HEK293 (cell line): ENCODE measurements around the gene SRD5A1.

ENCODE experiments used
- CTCF ChIA-PET: fragments of 350-600 bp; formaldehyde crosslinking; extraction: SDS; loops from one replicate; lab custom pipeline; 2021; ENCODE audit warnings: antibody characterized with exemption; lab: Yijun Ruan, JAX
- POLR2A ChIA-PET: fragments of 300-600 bp; formaldehyde crosslinking; extraction: SDS; loops from one replicate; lab custom pipeline; 2020; ENCODE audit warnings: antibody characterized with exemption, inconsistent platforms; lab: Yijun Ruan, JAX
- H3K27ac ChIP-seq: fragments of 200-500 bp; sonication (Bioruptor generic); 2 replicates; pipeline ENCODE4 v1.5.1; 2014; ENCODE audit warnings: low read depth, low read length, control low read depth, inconsistent platforms; ENCODE audit errors: extremely low read depth
- H3K36me3 ChIP-seq, 2 experiments: fragments of 200-500 bp in 1 of 2; sonication (Bioruptor generic) in 1 of 2; 1 replicate in 1 of 2; 2 replicates in 1 of 2; pipeline ENCODE4 v1.5.1; 2014 to 2017; ENCODE audit warnings: inconsistent platforms in 2 of 2, low read length in 2 of 2; ENCODE audit not compliant: control insufficient read depth in 2 of 2, insufficient read depth in 1 of 2
- H3K4me1 ChIP-seq: fragments of 200-500 bp; sonication (Bioruptor generic); 2 replicates; pipeline ENCODE4 v1.5.1; 2014; ENCODE audit warnings: mild to moderate bottlenecking, low read length, inconsistent platforms; ENCODE audit not compliant: control insufficient read depth, insufficient read depth
- H3K4me3 ChIP-seq: 2 replicates; pipeline ENCODE4 v1.5.1; 2011; ENCODE audit warnings: low read depth, mild to moderate bottlenecking, control low read depth, low read length, moderate library complexity
- H3K9me3 ChIP-seq: fragments of 200-500 bp; sonication (Bioruptor generic); 2 replicates; pipeline ENCODE4 v1.5.1; 2014; ENCODE audit warnings: low read depth, low read length, inconsistent platforms; ENCODE audit not compliant: control insufficient read depth, insufficient read depth
- PRDM10 ChIP-seq: fragments of 450-650 bp; formaldehyde crosslinking; IDR thresholded peaks from 2 replicates; pipeline ENCODE4 v1.5.1; 2016; ENCODE audit warnings: missing biosample characterization, missing genetic modification characterization
- REST ChIP-seq: fragments of 450-650 bp; formaldehyde crosslinking; IDR thresholded peaks from 2 replicates; pipeline ENCODE4 v1.5.1; 2016; ENCODE audit warnings: missing biosample characterization, missing genetic modification characterization
- ZBTB48 ChIP-seq: fragments of 450-650 bp; formaldehyde crosslinking; IDR thresholded peaks from 2 replicates; pipeline ENCODE4 v1.5.1; 2016; ENCODE audit warnings: missing biosample characterization, missing genetic modification characterization
- ZNF19 ChIP-seq: fragments of 450-650 bp; formaldehyde crosslinking; IDR thresholded peaks from 2 replicates; pipeline ENCODE4; 2016; ENCODE audit warnings: missing biosample characterization, missing genetic modification characterization, low read depth
- ZNF335 ChIP-seq: fragments of 450-650 bp; formaldehyde crosslinking; conservative IDR thresholded peaks from 2 replicates; pipeline ENCODE4 v1.5.1; 2016; ENCODE audit warnings: missing biosample characterization, missing genetic modification characterization
- ZNF341 ChIP-seq: fragments of 450-650 bp; formaldehyde crosslinking; IDR thresholded peaks from 2 replicates; pipeline ENCODE4; 2016; ENCODE audit warnings: low read depth, missing biosample characterization, missing genetic modification characterization
- ZNF548 ChIP-seq: fragments of 450-650 bp; formaldehyde crosslinking; IDR thresholded peaks from 2 replicates; pipeline ENCODE4 v1.5.1; 2016; ENCODE audit warnings: missing biosample characterization, missing genetic modification characterization
- ZNF621 ChIP-seq: fragments of 450-650 bp; formaldehyde crosslinking; IDR thresholded peaks from 2 replicates; pipeline ENCODE4 v1.5.1; 2017; ENCODE audit warnings: missing biosample characterization, missing genetic modification characterization
- ZNF785 ChIP-seq: fragments of 450-650 bp; formaldehyde crosslinking; IDR thresholded peaks from 2 replicates; pipeline ENCODE4 v1.5.1; 2016; ENCODE audit warnings: missing biosample characterization, missing genetic modification characterization

SRD5A1 gene

GRCh38 chr5:6590581-6590980 lies 42.7 kb upstream of the SRD5A1 start:
- H3K4me1 ChIP-seq: no peaks in the 10 kb centered on the region
- H3K4me3 ChIP-seq: no peak overlapping the region
- POLR2A ChIA-PET: no interaction called here
- no peak for TF ChIP-seq ZNF19 (tag by site-specific recombination)
- no peak for TF ChIP-seq ZNF548 (tag by site-specific recombination)
- no peak overlapping the region for H3K27ac ChIP-seq
- CTCF ChIA-PET: no interaction called here
- no peaks in the 10 kb centered on the region for H3K36me3 ChIP-seq
- H3K9me3 ChIP-seq: no peaks in the 10 kb centered on the region

- Histone ChIP-seq H3K9me3 (no peaks in the 10 kb centered on the region), H3K4me1 (no peaks in the 10 kb centered on the region), H3K27ac (no peak overlapping the region), H3K36me3 (peaks cover 0 to 4% of the 10 kb centered on the region in 2 experiments; a peak in 1 of 3 replicates), H3K4me3 (no peak overlapping the region)
- CTCF ChIA-PET: no interaction called here
- TF ChIP-seq ZNF785 (tag by site-specific recombination) (no peak), REST (tag by site-specific recombination) (peak; percentile 79), ZNF335 (tag by site-specific recombination) (no peak), PRDM10 (no peak), ZNF621 (tag by site-specific recombination) (no peak)
- POLR2A ChIA-PET: interaction anchor here (0.6 kb wide), 1 partner anchor 79 kb away, joined by 8 read pairs; no protein-coding TSS in a partner anchor
Measured at GRCh38 chr5:6591671-6592288, 41.5 kb upstream of the SRD5A1 start.

GRCh38 chr5:6592601-6593000 lies 40.6 kb upstream of the SRD5A1 start:
- Histone ChIP-seq H3K27ac (no peak overlapping the region), H3K4me3 (no peak overlapping the region), H3K9me3 (no peaks in the 10 kb centered on the region), H3K36me3 (peaks cover 0 to 8% of the 10 kb centered on the region in 2 experiments; a peak in 1 of 3 replicates), H3K4me1 (no peaks in the 10 kb centered on the region)
- ChIA-PET CTCF (no interaction called here), POLR2A (interaction anchor here (0.6 kb wide), 1 partner anchor 79 kb away, joined by 8 read pairs; no protein-coding TSS in a partner anchor)
- TF ChIP-seq ZBTB48 (tag by site-specific recombination): no peak
- 0 out of 2 replicates have a peak, but pooled peaks have one; percentile 14 for TF ChIP-seq ZNF341 (tag by site-specific recombination)
